Stromal cell of bone marrow (primary cell): Measurements from ENCODE around the gene ZNF724.
"Not testable (repeated sequence)": the region's sequence is repeated elsewhere in the genome, so short reads cannot be mapped to it uniquely, and the experiment has no call there.

ENCODE experiments used
- DNase-seq: peaks from one replicate; pipeline ENCODE4 v3.0.0-alpha.2; 2012; ENCODE audit warnings: low read depth

The ZNF724 gene

DNA sequence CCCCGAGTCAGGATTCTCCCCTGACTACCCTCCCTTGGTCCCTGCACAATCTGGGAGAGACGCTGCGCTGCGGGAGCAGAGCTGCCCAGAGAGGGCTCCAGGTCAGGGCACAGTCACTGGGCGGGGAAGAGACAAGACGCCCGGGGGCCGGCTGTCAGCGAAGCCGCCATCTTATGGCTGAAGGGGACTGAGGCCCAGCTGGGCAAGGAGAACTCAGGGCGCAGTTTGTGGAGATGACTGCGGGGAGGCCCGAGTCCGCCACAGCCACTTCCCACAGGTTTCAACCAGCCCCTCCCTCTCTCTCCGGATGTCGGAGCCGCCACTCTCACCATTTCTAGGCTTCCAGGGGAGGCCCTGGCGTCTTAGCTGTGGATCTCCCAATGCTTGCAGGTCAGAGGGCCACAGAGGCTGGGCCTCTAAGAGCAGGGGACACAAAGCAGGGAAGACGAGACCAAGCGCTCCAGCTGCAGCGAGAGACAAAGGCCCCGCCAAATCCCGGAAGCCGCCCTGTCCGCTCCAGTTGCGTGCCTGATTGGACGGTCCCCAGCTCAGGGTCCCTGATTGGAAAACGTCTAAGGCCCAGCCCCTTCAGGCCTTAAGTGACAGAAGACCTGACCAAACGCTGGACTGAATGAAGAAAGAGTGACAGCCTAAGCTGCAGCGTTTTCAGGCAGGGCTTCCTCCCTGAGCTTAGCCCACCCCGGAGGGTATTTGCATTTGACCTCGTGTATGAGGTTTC is at the start of gene ZNF724:
ZNF724 (minus strand) TSS at position 484 of the 739 bp plus-strand sequence; CDS start at position 332, 152 bp downstream.
- peak; percentile 98 for DNase-seq

DNA sequence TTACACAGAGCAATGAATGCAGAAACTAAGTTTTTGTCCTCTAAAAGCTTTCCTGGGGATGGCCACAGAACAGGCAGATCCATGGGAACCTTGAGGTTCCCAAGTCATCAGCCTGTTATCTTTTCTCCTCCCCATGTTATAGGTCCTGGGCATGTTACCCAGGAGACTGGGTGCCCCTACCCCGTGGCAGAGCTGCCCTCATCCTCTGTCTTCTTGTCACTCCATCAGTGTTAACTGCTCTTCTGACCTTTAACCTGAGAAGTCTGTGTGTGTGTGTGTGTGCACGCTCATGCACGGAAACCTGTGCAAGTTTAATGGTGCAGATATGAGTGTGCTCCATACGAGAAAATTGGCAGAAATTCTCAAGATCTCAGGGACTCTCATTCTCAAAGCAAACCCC is 43.9 kb upstream of the ZNF724 start:
- no peak for DNase-seq

DNA sequence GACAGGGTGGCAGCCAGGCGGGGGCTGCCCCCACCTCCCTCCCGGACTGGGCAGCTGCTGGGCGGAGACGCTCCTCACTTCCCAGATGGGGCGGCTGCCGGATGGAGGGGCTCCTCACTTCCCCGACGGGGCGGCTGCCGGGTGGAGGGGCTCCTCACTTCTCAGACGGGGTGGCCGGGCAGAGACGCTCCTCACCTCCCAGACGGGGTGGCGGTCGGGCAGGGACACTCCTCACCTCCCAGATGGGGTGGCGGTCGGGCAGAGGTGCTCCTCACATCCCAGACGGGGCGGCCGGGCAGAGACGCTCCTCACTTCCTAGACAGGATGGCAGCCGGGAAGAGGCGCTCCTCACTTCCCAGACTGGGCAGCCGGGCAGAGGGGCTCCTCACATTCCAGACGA is 39.8 kb upstream of the ZNF724 start:
- DNase-seq: not testable (repeated sequence)

DNA sequence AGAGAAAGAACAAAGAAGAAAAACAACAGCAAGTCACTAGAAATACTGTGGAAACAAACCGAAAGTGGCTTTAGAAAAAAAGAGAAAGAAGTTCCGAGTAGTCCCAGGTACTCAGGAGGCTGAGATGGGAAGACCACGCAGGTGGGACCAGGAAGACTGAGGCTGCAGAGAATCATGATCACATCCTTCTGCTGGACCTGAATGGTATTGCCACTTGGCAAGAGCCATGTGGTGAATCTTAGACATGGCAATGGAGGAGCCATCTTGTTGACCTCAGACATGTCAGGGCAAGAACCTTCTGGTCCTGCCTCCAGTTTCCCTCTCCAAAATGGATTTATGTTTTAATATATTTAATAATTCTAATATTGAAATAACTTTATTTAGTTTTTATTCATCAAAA is 37.4 kb upstream of the ZNF724 start:
- no peak for DNase-seq

DNA sequence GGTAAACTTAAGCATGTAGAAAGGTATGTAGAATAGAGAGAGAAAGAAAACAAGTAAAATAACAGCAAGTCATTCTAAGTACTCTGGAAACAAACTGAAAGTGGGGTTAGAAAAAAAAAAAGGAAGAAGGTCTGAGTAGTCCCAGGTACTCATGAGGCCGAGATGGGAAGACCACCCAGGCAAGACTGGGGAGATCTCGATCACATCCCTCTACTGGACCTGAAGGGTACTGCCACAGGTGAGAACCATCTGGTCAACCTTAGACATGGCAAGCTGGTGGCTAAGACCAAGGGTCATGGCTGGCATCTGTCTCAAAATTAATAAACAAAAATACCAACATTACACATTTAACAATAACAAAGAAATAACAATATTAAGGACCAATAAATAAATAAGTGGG is 36.3 kb upstream of the ZNF724 start:
- DNase-seq: no peak

DNA sequence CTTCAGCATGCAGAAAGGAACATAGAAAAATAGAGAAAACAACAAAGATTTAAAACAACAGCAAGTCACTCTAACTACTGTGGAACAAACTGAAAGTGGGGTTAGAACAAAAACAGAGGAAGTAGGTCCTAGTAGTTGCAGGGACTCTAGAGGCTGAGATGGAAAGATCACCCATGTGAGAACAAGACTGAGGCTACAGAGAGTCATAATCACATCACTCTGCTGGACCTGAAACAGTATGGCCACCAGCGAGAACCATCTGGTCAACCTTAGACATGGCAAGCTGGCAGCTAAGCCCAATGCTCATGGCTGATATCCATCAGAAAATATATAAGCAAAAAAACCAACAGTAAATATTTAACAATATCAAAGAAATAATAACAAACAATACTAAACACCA is 35.8 kb upstream of the ZNF724 start:
- no peak for DNase-seq

DNA sequence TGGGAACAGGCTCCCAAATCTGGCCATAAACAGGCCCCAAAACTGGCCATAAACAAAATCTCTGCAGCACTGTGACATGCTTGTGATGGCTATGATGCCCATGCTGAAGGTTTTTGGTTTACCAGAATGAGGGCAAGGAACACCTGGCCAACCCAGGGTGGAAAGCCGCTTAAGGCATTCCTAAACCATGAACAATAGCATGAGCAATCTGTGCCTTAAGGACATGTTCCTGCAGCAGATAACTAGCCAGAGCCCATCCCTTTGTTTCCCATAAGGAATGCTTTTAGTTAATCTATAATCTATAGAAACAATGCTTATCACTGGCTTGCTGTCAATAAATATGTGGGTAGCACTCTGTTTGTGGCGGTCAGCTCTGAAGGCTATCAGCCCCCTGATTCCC is 35.1 kb upstream of the ZNF724 start:
- not testable (repeated sequence) for DNase-seq

DNA sequence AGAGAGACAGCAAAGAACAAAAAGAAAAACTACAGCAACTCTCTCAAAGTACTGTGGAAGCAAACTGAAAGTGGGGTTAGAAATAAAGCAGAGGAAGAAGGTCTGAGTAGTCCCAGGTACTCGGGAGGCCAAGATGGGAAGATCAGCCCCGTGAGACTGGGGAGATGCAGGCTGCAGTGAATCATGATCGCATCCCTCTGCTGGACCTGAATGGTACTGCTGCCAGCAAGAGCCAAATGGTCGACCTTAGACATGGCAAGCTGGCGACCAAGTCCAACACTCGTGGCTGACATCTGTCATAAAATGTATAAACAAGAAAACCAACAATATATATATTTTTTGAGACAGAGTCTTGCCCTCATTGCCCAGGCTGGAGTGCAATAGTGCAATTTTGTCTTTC is 33.7 kb upstream of the ZNF724 start:
- DNase-seq: peak; percentile 3

DNA sequence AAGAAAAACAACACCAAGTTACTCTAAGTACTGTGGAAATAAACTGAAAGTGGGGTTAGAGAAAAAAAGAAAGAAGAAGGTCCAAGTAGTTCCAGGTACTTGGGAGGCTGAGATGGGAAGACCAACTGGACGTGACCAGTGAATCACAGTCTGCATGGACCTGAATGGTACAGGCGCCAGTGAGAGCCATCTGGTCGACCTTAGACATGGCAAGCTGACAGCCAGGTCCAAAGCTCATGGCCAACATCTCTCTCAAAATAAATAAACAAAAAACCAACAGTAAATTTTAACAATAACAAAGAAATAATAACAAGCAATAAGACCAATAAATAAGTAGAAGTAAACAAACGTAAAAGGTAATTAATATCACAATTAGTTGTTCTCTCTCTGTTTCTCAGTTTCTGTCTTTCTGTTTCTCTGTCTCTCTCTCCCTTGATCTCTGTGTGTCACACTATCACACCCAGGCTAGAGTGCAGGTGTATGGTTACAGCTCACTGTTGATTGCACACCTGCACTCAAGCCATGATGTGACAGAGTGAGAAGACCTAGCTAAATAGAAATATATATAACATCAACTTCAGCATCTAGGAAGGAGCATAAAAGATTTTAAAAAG is 31.6 kb upstream of the ZNF724 start:
- DNase-seq: no peak

DNA sequence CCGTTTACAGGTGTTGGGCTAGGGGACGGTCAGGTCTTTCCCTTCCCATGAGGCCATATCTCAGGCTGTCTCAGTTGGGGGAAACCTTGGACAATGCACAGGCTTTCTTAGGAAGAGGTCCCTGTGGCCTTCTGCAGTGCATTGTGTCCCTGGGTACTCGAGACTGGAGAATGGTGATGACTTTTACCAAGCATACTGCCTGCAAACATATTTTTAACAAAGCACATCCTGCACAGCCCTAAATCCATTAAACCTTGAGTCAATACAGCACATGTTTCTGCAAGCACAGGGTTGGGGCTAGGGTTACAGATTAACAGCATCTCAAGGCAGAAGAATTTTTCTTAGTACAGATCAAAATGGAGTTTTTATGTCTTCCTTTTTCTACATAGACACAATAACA is 27.9 kb upstream of the ZNF724 start:
- DNase-seq: not testable (repeated sequence)

DNA sequence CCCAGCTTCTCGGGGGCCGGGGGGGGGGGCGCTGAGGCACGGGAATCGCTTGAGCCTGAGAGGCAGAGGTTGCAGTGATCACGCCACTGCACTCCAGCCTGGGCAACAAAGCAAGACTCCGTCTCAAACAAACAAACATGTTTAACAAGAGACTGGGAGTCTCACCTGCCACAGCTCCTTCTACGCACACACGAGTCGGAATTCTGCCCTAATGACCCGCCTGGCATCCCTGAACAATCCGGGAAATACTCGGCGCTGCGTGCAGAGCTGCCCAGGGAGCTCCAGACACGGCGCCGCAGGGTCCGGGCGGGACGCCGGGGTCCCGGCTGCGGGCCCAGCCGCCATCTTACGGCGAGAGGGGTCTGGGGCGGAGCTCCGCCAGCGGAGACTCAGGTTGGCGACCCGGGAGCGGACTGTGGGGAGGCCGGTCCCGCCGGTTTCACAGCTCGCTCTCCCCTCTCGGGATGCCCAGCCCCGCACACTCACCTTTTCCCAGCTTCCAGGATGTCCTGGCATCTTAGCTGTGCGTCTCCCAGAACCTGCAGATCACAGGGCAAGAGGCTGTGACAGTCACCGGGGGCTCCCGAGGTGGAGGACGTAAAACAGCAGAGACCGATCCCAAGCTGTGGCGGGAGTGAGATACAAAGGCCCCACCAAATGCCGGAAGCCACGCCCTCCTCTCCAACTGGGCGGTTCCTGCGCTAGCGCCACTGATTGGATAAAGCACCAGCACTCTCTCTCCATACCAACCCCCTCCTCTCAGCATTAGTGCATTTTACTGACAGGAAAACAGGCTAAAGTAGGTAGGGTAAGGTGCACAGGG is 23.6 kb upstream of the ZNF724 start:
- DNase-seq: peak; percentile 74

DNA sequence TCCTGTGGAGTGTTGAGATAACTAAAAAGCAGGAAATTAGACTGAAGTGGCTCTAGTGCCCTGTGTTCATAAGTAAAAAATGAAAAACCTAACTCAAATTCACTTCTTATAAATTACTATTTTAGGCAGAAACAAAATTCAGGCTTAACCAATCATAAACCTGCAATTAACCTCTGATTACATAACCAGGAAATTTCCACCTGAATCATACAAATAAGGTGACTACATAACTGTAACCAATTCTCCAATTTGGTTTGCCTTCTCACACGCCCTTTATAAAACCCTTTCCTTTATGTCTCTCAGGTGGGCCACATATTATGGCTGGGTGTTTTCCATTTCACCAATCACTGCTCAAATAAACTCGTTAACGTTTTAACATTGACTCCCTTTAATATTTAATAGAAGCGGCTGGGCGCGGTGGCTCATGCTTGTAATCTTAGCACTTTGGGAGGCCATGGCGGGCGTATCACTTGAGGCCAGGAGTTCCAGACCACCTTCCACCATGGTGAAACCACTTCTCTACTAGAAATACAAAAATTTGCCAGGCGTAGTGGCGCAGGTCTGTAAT is 22.9 kb upstream of the ZNF724 start:
- DNase-seq: no peak

DNA sequence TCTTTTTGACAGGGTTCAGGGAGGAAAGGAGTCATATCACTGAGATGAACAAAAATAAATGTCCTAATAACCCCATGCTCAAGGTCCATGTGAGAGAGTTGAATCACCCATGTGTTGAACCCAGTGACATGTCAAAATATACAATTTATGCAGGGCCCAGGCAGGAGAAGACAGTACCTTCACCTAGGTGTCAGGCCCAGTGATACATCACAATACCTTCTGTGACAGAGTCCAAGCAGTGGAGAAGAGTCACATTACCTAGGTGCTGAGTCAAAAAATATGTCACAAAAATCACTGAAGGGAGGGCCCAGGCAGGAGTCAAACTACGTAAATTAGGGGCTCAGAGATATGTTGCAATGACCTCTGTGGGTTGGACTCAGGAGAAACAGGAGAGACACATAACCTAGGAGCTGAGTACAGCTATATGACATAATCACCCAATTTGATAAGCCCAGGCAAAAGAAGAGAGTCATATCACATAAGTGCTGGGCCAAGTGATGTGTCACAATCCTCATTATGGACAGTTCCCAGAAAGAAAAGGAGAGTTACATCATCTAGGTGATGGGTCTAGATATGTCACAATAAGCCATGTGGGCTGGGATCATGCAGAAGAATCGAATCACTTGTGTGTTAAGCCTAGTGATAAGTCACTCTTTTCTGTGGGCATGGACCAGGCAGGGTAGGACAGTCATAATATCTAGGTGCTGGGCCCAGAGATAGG is 13.8 kb upstream of the ZNF724 start:
- DNase-seq: no peak

DNA sequence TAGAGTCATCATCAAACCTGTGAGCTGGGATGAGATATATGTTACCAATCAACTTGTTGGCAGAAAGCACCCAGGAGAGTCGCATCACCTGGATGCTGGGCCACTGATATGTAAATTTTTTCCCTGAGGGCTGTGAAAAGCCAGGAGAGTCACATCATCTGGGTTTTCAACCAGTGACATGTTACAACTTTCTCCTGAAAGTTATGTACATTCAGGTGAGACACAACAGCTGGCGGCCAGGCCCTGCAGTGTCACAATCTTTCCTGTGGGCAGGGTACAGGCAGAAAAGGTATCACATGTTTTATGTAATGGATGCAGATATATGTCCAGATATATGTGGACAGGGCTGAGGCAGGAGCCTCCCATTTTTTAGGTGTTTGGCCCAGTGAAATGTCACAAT is 13.2 kb upstream of the ZNF724 start:
- DNase-seq: no peak

DNA sequence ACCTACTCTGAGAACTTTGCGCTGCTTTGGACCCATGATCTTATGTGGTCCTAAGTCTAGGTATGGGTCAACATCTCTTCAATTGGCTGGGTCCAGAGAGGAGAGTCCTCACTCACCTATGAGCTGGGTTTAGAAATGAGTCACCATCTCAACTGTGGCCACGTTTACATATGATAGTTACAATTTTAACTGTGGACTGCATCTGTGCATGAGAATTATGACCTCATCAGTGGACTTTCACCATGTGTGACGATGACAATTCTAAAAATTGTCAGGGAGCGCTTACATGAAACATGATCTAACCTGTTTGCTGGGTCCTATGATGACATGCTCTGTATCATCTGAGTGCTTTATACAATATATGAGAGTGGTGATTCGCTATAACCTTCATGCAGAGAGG is 12.7 kb upstream of the ZNF724 start:
- DNase-seq: no peak

DNA sequence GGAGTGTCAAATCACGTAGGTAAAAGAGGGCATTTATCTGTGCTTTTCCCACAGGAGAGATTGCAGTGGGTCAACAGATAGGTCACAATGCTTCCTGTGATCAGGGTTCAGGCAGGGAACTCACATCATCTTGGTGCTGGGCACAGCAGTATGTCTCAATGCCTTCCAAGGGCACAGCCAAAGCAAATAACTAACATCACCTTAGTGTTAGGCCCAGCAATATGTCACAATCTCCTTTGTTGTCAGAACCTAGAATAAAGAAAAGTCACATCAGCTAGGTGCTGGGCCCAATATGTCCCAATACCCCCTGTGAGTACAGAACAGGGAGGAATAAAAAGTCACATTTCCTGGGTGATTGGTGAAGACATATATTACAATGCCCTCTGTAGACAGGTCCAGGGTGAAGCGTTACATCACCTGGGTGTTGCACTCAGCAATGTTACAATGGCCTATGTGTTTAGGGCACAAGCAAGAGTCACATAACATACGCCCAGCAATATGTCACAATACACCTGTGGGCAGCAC is 11.4 kb upstream of the ZNF724 start:
- DNase-seq: no peak

DNA sequence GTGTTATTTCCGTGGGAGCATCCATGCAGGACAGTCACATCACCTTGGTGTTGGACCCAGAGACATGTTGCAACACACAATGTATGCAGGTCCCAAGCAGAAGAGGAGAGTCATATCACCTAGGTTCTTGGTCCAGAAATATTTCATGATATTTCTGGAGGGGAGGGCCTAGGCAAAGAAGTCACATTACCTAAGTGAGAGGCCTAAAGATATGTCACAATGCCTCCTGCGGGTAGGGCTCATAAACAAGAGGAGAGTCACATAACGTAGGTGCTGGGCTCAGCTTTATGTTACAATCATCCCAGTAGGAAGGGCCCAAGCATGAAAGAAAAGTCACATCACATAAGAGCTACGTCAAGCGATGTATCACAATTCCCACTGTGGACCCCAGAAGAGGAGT is 10.8 kb upstream of the ZNF724 start:
- DNase-seq: no peak

DNA sequence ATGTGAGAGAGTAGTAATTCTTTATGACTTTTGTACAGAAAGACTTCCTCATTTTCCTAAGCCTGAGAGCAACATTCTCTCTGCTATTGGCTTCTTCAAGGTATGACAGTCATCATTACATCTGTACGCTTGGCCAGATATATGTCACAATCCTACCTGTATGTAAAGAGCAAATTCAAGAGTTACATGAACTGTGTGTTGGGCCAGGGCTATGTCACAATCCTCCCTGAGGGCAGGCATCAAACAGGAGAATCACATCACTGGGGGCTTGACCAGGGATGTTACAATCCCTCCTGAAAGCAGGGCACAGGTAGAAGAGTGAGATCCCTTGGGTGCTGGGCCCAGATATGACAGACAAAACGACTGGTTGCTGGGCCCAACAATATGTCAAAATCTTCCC is 9.8 kb upstream of the ZNF724 start:
- no peak for DNase-seq

DNA sequence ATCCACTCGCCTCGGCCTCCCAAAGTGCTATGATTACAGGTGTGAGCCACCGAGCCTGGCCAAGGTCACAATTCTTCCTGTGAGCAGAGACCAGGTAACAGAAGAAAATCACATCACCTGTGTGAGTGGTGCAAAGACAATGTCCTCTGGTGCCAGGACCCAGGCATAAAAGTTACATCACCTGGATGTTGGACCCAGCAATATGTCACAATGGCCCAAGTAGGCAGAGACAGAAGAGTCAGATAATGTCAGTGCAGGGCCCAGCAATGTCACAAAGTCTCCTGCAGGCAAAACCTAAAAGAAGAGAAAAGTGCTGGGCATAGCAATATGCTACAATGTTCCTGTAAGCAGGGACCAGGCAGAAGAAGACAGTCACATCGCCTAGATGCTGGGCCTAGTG is 5.5 kb upstream of the ZNF724 start:
- DNase-seq: no peak

DNA sequence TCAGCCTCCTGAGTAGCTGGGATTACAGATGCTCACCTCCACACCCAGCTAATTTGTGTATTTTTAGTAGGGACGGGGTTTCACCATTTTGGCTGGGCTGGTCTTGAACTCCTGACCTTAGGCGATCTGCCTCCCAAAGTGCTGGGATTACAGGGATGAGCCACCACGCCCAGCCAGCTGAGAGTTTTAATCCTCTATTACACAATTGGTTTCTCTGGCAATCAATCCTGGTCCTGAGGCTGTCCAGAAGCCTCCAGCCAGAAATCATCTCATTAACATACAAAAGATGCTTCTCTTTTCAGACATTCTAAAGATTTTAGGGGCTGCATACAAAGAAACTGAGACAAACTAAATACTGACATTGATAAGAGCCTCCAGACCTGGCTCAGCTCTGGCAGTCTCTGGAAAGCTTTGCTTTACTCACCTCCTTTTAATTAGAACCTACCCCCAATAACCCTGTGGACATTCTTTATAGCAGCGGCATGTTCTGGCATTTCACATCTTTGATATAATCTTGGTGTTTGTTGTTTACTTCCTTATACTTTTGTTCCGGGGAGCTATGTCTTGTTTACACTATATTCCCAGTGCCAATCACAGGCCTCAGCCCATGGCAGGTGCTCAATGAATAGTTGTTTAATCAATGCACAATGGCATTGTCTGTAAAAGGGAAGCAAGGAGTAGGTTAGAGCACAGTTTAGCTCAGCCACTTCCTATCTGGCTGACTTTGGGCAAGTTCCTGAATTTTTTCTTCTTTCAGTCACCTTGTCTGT is 4.1 kb upstream of the ZNF724 start:
- DNase-seq: no peak

DNA sequence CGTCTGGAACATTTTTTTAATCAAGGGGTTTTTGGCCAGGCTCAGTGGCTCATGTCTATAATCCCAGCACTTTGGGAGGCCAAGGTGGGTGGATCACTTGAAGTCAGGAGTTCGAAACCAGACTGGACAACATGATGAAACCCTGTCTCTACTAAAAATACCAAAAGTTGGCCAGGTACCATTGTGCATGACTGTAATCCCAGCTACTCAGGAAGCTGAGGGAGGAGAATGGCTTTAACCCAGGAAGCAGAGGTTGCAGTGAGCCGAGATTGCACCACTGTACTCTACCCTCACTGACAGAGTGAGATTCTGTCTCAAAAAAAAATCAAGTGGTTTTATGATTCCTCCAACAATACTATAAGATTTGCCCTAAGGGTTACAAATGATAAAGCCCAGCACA is 3.1 kb upstream of the ZNF724 start:
- DNase-seq: not testable (repeated sequence)
